OCI-LY3 (cell line): ENCODE results near the gene EIF3A.

Experiments used
- CTCF ChIP-seq: fragments of 200-600, 300-600 bp; sonication (generic); IDR thresholded peaks from 2 replicates; pipeline ENCODE4 v1.5.1; 2014; ENCODE audit warnings: antibody characterized with exemption, low read length, low read depth
- EZH2phosphoT487 ChIP-seq: fragments of 200-600 bp; shearing (Covaris generic); IDR thresholded peaks from 2 replicates; pipeline ENCODE4 v1.6.1; 2018; ENCODE audit warnings: antibody characterized with exemption, mixed run types, low read depth

GRCh38 chr10:119113751-119114732 is 33.4 kb upstream of the EIF3A start:
- no peak for TF ChIP-seq CTCF
- no peak for TF ChIP-seq EZH2phosphoT487
